Stimulated activated CD8-positive, alpha-beta memory T cell treated with anti-CD3 and anti-CD28 coated beads, Interleukin-12 subunit alpha, Interleukin-12 subunit beta, amount 100 ng/mL, for 24 hours (primary cell): ENCODE measurements around the gene MOB3B.

Experiments
- DNase-seq: peaks from one replicate; pipeline ENCODE4 v3.0.0-alpha.2; 2020; ENCODE audit errors: extremely low read depth

Gene MOB3B

GRCh38 chr9:27529316-27530278 lies at the start of gene MOB3B:
Gene MOB3B (minus strand): TSS chr9:27529814. CDS start chr9:27455550, 74,264 bp downstream.
- peak; percentile 57 for DNase-seq

GRCh38 chr9:27573634-27574590 lies 44.3 kb upstream of the MOB3B start:
- peak; percentile 95 for DNase-seq

GRCh38 chr9:27572918-27573633 lies 43.5 kb upstream of the MOB3B start, which contains the start of gene C9orf72:
Gene C9orf72 (minus strand): TSS chr9:27573481. CDS start chr9:27567120, 6,361 bp downstream.
- DNase-seq = peak; percentile 70

- DNase-seq = peak; percentile 31
Measured at GRCh38 chr9:27572566-27572917, 42.9 kb upstream of the MOB3B start.

GRCh38 chr9:27572061-27572460 lies 42.4 kb upstream of the MOB3B start:
- DNase-seq = no peak

- DNase-seq = no peak
Measured at GRCh38 chr9:27571011-27571410, 41.4 kb upstream of the MOB3B start.

- DNase-seq = no peak
Measured at GRCh38 chr9:27569406-27569805, 39.8 kb upstream of the MOB3B start.

GRCh38 chr9:27566118-27566517 lies 36.5 kb upstream of the MOB3B start:
- DNase-seq = no peak

GRCh38 chr9:27565696-27566095 lies 36.1 kb upstream of the MOB3B start:
- DNase-seq = no peak

- no peak for DNase-seq
Measured at GRCh38 chr9:27564670-27565069, 35.1 kb upstream of the MOB3B start.

- DNase-seq = no peak
Measured at GRCh38 chr9:27563738-27564430, 34.3 kb upstream of the MOB3B start.

GRCh38 chr9:27561685-27562084 lies 32.1 kb upstream of the MOB3B start:
- DNase-seq = no peak

GRCh38 chr9:27560457-27560856 lies 30.8 kb upstream of the MOB3B start:
- DNase-seq = no peak

GRCh38 chr9:27558307-27558706 lies 28.7 kb upstream of the MOB3B start:
- no peak for DNase-seq

GRCh38 chr9:27556470-27556869 lies 26.9 kb upstream of the MOB3B start:
- no peak for DNase-seq

GRCh38 chr9:27554712-27555111 lies 25.1 kb upstream of the MOB3B start:
- no peak for DNase-seq

GRCh38 chr9:27549196-27549755 lies 19.7 kb upstream of the MOB3B start:
- no peak for DNase-seq

GRCh38 chr9:27548055-27548741 lies 18.6 kb upstream of the MOB3B start:
- DNase-seq = no peak

- no peak for DNase-seq
Measured at GRCh38 chr9:27545471-27545870, 15.9 kb upstream of the MOB3B start.

GRCh38 chr9:27542508-27542907 lies 12.9 kb upstream of the MOB3B start:
- DNase-seq = no peak
